Neutrophil (primary cell): Measurements from ENCODE around the gene CD40LG.

Source experiments
- H3K27ac ChIP-seq: fragments of 200-600 bp; sonication (generic); 2 replicates; pipeline ENCODE4 v1.5.1; 2016; ENCODE audit warnings: mild to moderate bottlenecking, moderate library complexity
- H3K27me3 ChIP-seq: fragments of 200-600 bp; sonication (generic); 2 replicates; pipeline ENCODE4 v1.6.0; 2016; ENCODE audit warnings: mild to moderate bottlenecking
- H3K36me3 ChIP-seq: fragments of 200-600 bp; sonication (generic); 2 replicates; pipeline ENCODE4 v1.5.1; 2017
- H3K4me1 ChIP-seq, 2 experiments: fragments of 200-600 bp in 1 of 2; sonication (generic) in 1 of 2; 1 replicate in 1 of 2; 2 replicates in 1 of 2; pipeline versions ENCODE4 v1.5.1 to v1.6.1; 2013 to 2016; ENCODE audit warnings: low read depth in 1 of 2, low read length in 1 of 2, mild to moderate bottlenecking in 1 of 2, moderate library complexity in 1 of 2; ENCODE audit not compliant: control insufficient read depth in 1 of 2, insufficient read depth in 1 of 2
- H3K4me3 ChIP-seq, 2 experiments: fragments of 200-600 bp in 1 of 2; sonication (generic) in 1 of 2; 1 replicate in 1 of 2; 2 replicates in 1 of 2; pipeline ENCODE4 v1.5.1; 2013 to 2016; ENCODE audit warnings: low read depth in 1 of 2, low read length in 1 of 2, mild to moderate bottlenecking in 1 of 2, moderate library complexity in 1 of 2
- H3K9me3 ChIP-seq: fragments of 200-600 bp; sonication (generic); 2 replicates; pipeline ENCODE4 v1.5.1; 2016
- TF ChIP-seq, protein P1 (sequence below): fragments of 200-600 bp; sonication (generic); IDR thresholded peaks from 2 replicates; pipeline ENCODE4 v1.5.1; 2016; ENCODE audit warnings: antibody characterized with exemption

Gene CD40LG

DNA sequence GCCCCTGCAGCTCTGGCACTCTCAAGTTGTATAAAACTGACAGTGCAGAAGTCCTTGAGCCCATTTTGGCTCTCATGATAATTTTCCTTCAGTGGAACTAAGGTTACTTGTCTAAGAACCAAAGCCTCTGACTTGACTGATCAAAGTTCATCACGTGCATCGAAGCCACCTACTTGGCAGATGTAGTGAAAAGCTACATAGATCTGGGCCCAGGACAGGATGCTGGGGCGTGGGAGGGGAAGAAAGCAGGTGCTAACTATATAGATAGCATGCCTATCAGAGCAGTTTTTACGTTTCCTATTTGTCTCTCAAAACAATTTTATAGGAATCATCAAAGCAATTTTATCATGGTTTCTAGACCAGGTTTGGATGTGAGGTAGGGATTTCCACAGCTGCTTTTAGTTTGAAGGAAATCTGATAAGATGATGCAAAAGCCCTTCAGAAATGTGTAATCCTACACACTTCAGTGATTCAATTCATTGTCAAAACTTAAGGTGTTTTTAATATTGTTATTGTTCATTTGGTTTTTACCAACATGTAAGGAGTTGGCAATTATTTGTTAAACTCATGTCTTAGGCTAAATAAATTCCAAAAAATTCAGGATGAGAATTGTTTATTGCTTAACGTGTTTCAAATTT is 1.2 kb upstream of the CD40LG start:
- Histone ChIP-seq H3K27ac (no peak overlapping the region), H3K4me1 (peaks cover 0 to 6% of the 10 kb centered on the region in 2 experiments), H3K4me3 (no peak overlapping the region)

DNA sequence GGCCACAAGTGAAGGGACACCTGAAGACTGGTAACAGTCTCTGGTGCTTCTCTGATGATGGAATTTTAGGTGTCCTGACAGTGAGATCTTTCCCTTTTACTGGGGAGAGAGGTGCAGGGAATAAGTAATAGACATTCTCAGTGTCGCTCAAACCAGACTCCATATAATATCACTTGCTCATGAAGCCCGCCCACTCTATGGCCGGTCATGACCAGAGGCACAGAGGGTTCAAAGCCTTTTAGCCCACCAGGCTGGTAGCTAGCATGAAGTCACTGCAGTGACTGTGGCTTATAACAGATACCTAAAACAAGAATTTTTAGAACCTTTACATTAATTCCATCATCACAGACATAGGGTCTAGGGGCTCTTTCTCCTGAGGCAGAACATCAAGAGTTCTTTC is 2.9 kb downstream of the CD40LG start:
- Histone ChIP-seq H3K4me3 (no peak overlapping the region), H3K9me3 (no peaks in the 10 kb centered on the region), H3K27ac (no peak overlapping the region), H3K4me1 (no peaks in the 10 kb centered on the region), H3K36me3 (no peaks in the 10 kb centered on the region), H3K27me3 (no peaks in the 10 kb centered on the region)
- TF ChIP-seq, protein P1, sequence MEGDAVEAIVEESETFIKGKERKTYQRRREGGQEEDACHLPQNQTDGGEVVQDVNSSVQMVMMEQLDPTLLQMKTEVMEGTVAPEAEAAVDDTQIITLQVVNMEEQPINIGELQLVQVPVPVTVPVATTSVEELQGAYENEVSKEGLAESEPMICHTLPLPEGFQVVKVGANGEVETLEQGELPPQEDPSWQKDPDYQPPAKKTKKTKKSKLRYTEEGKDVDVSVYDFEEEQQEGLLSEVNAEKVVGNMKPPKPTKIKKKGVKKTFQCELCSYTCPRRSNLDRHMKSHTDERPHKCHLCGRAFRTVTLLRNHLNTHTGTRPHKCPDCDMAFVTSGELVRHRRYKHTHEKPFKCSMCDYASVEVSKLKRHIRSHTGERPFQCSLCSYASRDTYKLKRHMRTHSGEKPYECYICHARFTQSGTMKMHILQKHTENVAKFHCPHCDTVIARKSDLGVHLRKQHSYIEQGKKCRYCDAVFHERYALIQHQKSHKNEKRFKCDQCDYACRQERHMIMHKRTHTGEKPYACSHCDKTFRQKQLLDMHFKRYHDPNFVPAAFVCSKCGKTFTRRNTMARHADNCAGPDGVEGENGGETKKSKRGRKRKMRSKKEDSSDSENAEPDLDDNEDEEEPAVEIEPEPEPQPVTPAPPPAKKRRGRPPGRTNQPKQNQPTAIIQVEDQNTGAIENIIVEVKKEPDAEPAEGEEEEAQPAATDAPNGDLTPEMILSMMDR, result no peak

More for the DNA sequence above, 1.2 kb upstream of the CD40LG start:
- TF ChIP-seq, protein P1, result no peak
- Histone ChIP-seq H3K9me3 (no peaks in the 10 kb centered on the region), H3K27me3 (no peaks in the 10 kb centered on the region), H3K36me3 (no peaks in the 10 kb centered on the region)

DNA sequence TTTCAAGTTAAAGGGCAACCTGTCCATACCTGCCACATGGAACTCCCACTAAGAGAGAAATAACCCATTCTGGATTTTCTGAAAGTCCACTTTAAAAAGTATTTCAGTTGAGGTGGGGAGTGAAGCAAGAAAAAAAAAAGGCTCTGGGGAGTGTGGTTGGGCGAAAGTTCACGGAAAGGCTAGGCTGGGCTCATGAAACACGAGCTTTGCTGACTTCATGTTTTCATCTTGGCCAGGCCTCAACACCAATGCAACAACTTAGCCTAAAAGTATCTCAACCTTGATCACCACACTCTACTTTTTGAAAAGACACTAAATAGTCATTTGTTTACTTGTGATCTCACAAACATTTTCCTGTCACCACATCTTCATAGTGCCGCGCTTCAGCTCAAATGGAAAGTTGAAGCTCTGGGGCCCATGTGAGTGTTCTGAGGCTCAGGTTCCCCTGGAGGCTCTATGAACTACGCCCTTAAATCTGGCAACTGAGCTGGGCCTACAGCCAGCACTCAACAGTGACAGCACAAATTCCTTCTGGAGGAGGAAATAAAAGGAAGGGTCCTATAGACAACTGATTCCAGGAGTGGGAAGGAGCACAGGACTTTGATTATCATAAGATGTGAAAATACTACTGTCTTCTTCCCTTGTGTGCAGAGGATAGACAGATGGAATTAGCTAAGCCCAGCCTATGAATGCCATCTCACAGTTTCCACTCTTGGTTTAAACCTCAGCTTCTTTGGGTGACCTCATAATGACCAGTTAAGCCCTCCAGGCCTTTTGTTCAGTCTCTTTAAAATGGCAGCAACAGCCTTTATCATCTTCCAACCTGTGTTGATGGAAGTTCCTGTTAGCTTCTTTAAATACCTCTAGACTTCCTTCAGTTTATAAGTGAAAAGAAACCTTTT is 5.1 kb downstream of the CD40LG start:
- Histone ChIP-seq H3K27ac (no peak overlapping the region), H3K9me3 (no peaks in the 10 kb centered on the region), H3K4me1 (no peaks in the 10 kb centered on the region), H3K36me3 (no peaks in the 10 kb centered on the region), H3K27me3 (no peaks in the 10 kb centered on the region), H3K4me3 (no peak overlapping the region)
- TF ChIP-seq, protein P1, result no peak

DNA sequence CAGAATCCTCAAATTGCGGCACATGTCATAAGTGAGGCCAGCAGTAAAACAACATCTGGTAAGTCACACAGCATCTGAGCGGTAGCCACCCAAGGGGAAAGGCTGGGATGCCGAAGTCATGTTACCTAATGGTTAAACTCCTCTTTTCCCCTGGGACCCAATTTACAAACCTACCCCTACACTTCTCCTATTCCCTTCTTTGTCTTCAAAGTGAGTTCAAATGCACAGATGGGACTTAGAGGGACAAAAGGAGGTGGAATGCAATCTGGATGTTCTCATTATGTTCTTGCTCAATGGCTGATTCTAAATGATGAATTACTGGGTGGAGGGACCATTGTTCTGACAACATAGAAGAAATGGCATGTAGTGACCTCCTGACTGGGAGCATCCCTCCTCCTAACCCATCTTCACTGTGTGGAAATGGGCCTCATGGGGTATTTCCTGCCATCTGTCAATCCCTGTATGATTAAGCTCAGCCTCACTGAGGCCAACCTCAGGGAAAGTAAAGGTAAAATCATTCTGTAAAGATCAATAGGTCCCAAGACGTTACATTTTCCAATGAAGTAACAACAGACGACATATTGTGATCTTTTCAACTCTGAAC is 8.5 kb downstream of the CD40LG start:
- H3K4me1 ChIP-seq, result no peaks in the 10 kb centered on the region
- H3K9me3 ChIP-seq, result no peaks in the 10 kb centered on the region
- TF ChIP-seq, protein P1, result no peak
- H3K27ac ChIP-seq, result no peak overlapping the region
- H3K4me3 ChIP-seq, result no peak overlapping the region
- peaks cover 7% of the 10 kb centered on the region for H3K36me3 ChIP-seq
- no peaks in the 10 kb centered on the region for H3K27me3 ChIP-seq

DNA sequence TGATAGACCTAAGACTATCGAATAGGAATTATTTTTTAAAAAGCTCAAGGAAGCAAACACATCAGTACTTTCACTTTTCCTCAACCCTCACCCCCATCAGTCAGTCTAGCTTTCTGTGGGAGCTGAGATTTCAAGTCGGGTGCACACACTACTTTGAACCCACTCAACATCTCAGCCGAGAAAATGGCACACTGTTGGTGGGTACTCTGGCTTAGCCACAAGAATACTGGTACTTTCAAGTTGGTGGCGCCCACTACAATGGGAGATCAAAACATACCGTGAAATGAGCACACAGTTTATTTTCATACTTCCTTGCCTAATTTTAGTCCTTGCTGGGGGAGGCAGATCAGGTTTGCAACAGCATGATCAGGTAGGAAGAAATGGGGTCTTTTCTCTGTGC is 10.2 kb downstream of the CD40LG start:
- TF ChIP-seq, protein P1, result no peak
- H3K4me1 ChIP-seq, result no peaks in the 10 kb centered on the region
- H3K9me3 ChIP-seq, result no peaks in the 10 kb centered on the region
- H3K36me3 ChIP-seq, result peaks cover 7% of the 10 kb centered on the region
- H3K27ac ChIP-seq, result no peak overlapping the region
- no peaks in the 10 kb centered on the region for H3K27me3 ChIP-seq
- no peak overlapping the region for H3K4me3 ChIP-seq
